H1 (cell line): ENCODE data around the gene SULF2. TPM values are rescaled to one million over a fixed set of nuclear protein-coding genes. Genes with fewer than 3 reads are reported as not detected.

ENCODE experiments used
- CTCF ChIA-PET: fragments of 300-600 bp; sonication (Branson Sonifier 250); formaldehyde crosslinking; loops from one replicate; lab custom pipeline; 2021; ENCODE audit not compliant: partially characterized antibody; lab: Charles Lee
- POLR2A ChIA-PET: fragments of 300-600 bp; sonication (Branson Sonifier 250); formaldehyde crosslinking; loops from one replicate; lab custom pipeline; 2021; ENCODE audit warnings: inconsistent platforms; ENCODE audit not compliant: partially characterized antibody; lab: Charles Lee
- DNase-seq, 2 experiments: peaks; one replicate each; pipeline versions ENCODE4 v3.0.0 to v3.0.0-alpha.2; 2010 to 2022; ENCODE audit warnings: low spot score in 2 of 2, low read depth in 1 of 2, mixed read lengths in 1 of 2
- FAIRE-seq: peaks from 2 replicates; lab custom pipeline; 2011; peaks lifted over from hg19 to GRCh38; lab: Jason Lieb, UNC
- H2AFZ ChIP-seq: 2 replicates; pipeline ENCODE4 v1.8.1; 2012; ENCODE audit warnings: low read length, inconsistent platforms
- H2AK5ac ChIP-seq: 2 replicates; pipeline ENCODE4 v1.6.1; 2013; ENCODE audit warnings: low read depth, low read length
- H2BK120ac ChIP-seq: replicated peaks from 2 replicates; pipeline ENCODE3; 2013; ENCODE audit warnings: low read depth, low read length, inconsistent platforms
- H2BK12ac ChIP-seq: 2 replicates; pipeline ENCODE4 v1.6.1; 2013; ENCODE audit warnings: low read depth, low read length
- H2BK15ac ChIP-seq: 2 replicates; pipeline ENCODE4 v1.6.1; 2013; ENCODE audit warnings: low read length
- H2BK20ac ChIP-seq: 2 replicates; pipeline ENCODE4 v1.6.1; 2013; ENCODE audit warnings: low read length
- H2BK5ac ChIP-seq: 2 replicates; pipeline ENCODE4 v1.6.1; 2013; ENCODE audit warnings: low read depth, low read length
- H3K14ac ChIP-seq: 2 replicates; pipeline ENCODE4 v1.6.1; 2013; ENCODE audit warnings: inconsistent platforms; ENCODE audit not compliant: insufficient read length
- H3K18ac ChIP-seq: 2 replicates; pipeline ENCODE4 v1.6.1; 2013; ENCODE audit warnings: low read length; ENCODE audit errors: extremely low read depth
- H3K23ac ChIP-seq: 2 replicates; pipeline ENCODE4 v1.6.1; 2013; ENCODE audit warnings: inconsistent platforms; ENCODE audit not compliant: insufficient read length
- H3K23me2 ChIP-seq: 2 replicates; pipeline ENCODE4 v1.6.1; 2013; ENCODE audit warnings: low read depth, low read length
- H3K27ac ChIP-seq: 2 replicates; pipeline ENCODE4 v1.6.1; 2011; ENCODE audit warnings: low read depth, low read length, inconsistent platforms
- H3K27me3 ChIP-seq, 4 experiments: replicated peaks in 1 of 4; 1 replicate in 1 of 4; 2 replicates in 3 of 4; pipeline versions ENCODE4 v1.6.1 to v1.8.1; 2011 to 2013; ENCODE audit warnings: low read length in 3 of 4, mild to moderate bottlenecking in 3 of 4, inconsistent platforms in 2 of 4, mixed read lengths in 2 of 4, moderate library complexity in 1 of 4; ENCODE audit not compliant: control insufficient read depth in 3 of 4, insufficient read depth in 3 of 4; ENCODE audit errors: extremely low read depth in 1 of 4
- H3K36me3 ChIP-seq, 4 experiments: 2 replicates each; pipeline versions ENCODE4 v1.6.1 to v1.8.1; 2011 to 2013; ENCODE audit warnings: mild to moderate bottlenecking in 4 of 4, low read length in 3 of 4, moderate library complexity in 2 of 4, control low read depth in 1 of 4, inconsistent platforms in 1 of 4; ENCODE audit not compliant: insufficient read depth in 4 of 4, control insufficient read depth in 2 of 4
- H3K4ac ChIP-seq: replicated peaks from 2 replicates; pipeline ENCODE3; 2013; ENCODE audit warnings: low read length, low read depth, mixed read lengths, inconsistent platforms; ENCODE audit not compliant: insufficient read length
- H3K4me1 ChIP-seq, 4 experiments: replicated peaks in 1 of 4; 1 replicate in 1 of 4; 2 replicates in 3 of 4; pipeline versions ENCODE4 v1.6.1 to v1.8.1; 2011 to 2013; ENCODE audit warnings: low read length in 3 of 4, inconsistent platforms in 2 of 4, mixed read lengths in 1 of 4; ENCODE audit not compliant: insufficient read depth in 4 of 4, control insufficient read depth in 3 of 4
- H3K4me2 ChIP-seq, 2 experiments: 2 replicates each; pipeline versions ENCODE4 v1.6.1 to v1.8.1; 2011 to 2013; ENCODE audit warnings: low read depth in 2 of 2, low read length in 2 of 2, control low read depth in 1 of 2, inconsistent platforms in 1 of 2, mild to moderate bottlenecking in 1 of 2; ENCODE audit not compliant: insufficient read depth in 1 of 2
- H3K4me3 ChIP-seq, 4 experiments: fragments of 200-600, 300-600 bp in 1 of 4; sonication (generic), shearing (Covaris generic), sonication (Bioruptor Twin) in 1 of 4; 2 replicates each; pipeline versions ENCODE4 v1.5.1 to v1.8.1; 2011 to 2016; ENCODE audit warnings: low read length in 4 of 4, low read depth in 3 of 4, control low read depth in 2 of 4, inconsistent platforms in 2 of 4, mild to moderate bottlenecking in 2 of 4, mixed read lengths in 1 of 4, moderate library complexity in 1 of 4; ENCODE audit not compliant: insufficient read depth in 2 of 4; ENCODE audit errors: extremely low read depth in 1 of 4
- H3K56ac ChIP-seq: replicated peaks from 2 replicates; pipeline ENCODE3; 2013; ENCODE audit warnings: low read depth, mild to moderate bottlenecking, mixed read lengths, low read length, inconsistent platforms; ENCODE audit not compliant: insufficient read length
- H3K79me1 ChIP-seq: 2 replicates; pipeline ENCODE4 v1.6.1; 2013; ENCODE audit warnings: low read depth, low read length, control low read depth
- H3K79me2 ChIP-seq, 2 experiments: 2 replicates each; pipeline versions ENCODE4 v1.6.1 to v1.8.1; 2012 to 2013; ENCODE audit warnings: low read length in 2 of 2, mild to moderate bottlenecking in 2 of 2, inconsistent platforms in 1 of 2; ENCODE audit not compliant: insufficient read depth in 2 of 2, control insufficient read depth in 1 of 2
- H3K9ac ChIP-seq, 4 experiments: replicated peaks in 1 of 4; 1 replicate in 1 of 4; 2 replicates in 3 of 4; pipeline versions ENCODE4 v1.6.1 to v1.8.1; 2011 to 2013; ENCODE audit warnings: low read depth in 3 of 4, low read length in 3 of 4, control low read depth in 2 of 4, mild to moderate bottlenecking in 2 of 4, moderate library complexity in 2 of 4, inconsistent platforms in 1 of 4; ENCODE audit errors: extremely low read depth in 1 of 4
- H3K9me3 ChIP-seq, 2 experiments: 2 replicates each; pipeline versions ENCODE4 v1.6.1 to v1.8.1; 2012 to 2013; ENCODE audit warnings: mild to moderate bottlenecking in 2 of 2, moderate library complexity in 2 of 2, control low read depth in 1 of 2, inconsistent platforms in 1 of 2, low read depth in 1 of 2, low read length in 1 of 2, mixed read lengths in 1 of 2; ENCODE audit not compliant: insufficient read depth in 2 of 2
- H4K20me1 ChIP-seq, 2 experiments: replicated peaks in 1 of 2; 2 replicates each; pipeline versions ENCODE3 to v1.8.1; 2011 to 2013; ENCODE audit warnings: inconsistent platforms in 2 of 2, low read length in 2 of 2, mild to moderate bottlenecking in 1 of 2; ENCODE audit not compliant: insufficient read depth in 2 of 2, control insufficient read depth in 1 of 2
- H4K5ac ChIP-seq: 2 replicates; pipeline ENCODE4 v1.6.1; 2013; ENCODE audit warnings: low read length, low read depth, mixed read lengths, inconsistent platforms; ENCODE audit not compliant: insufficient read length
- H4K8ac ChIP-seq: 2 replicates; pipeline ENCODE4 v1.8.0; 2013; ENCODE audit warnings: mild to moderate bottlenecking, moderate library complexity, low read length, inconsistent platforms; ENCODE audit not compliant: insufficient read depth; ENCODE audit errors: extremely low read depth
- H4K91ac ChIP-seq: replicated peaks from 2 replicates; pipeline ENCODE3; 2013; ENCODE audit warnings: low read length, mixed read lengths, inconsistent platforms; ENCODE audit not compliant: insufficient read length
- ATF2 ChIP-seq: IDR thresholded peaks from 2 replicates; pipeline ENCODE4 v1.6.1; 2012; ENCODE audit warnings: low read length, inconsistent platforms
- KDM5A ChIP-seq: fragments of 200-600 bp; IDR thresholded peaks from 2 replicates; pipeline ENCODE4 v1.7.1; 2012; ENCODE audit warnings: mild to moderate bottlenecking, low read length, inconsistent platforms, mixed read lengths
- RBBP5 ChIP-seq: IDR thresholded peaks from 2 replicates; pipeline ENCODE4 v1.7.1; 2012; ENCODE audit warnings: low read depth, mild to moderate bottlenecking, inconsistent platforms, low read length, moderate library complexity, borderline replicate concordance
- RNF2 ChIP-seq: fragments of 200-900, 300-1000 bp; sonication (generic); IDR thresholded peaks from 2 replicates; pipeline ENCODE4 v1.7.1; 2016; ENCODE audit warnings: borderline replicate concordance, low read depth, mild to moderate bottlenecking, antibody characterized with exemption, low read length; ENCODE audit not compliant: poor library complexity, severe bottlenecking; ENCODE audit errors: missing control alignments
- SAP30 ChIP-seq: fragments of 300-600 bp; sonication (generic); IDR thresholded peaks from 2 replicates; pipeline ENCODE4 v1.7.1; 2012; ENCODE audit warnings: low read length, moderate library complexity, mild to moderate bottlenecking, inconsistent platforms; ENCODE audit not compliant: insufficient read depth, insufficient replicate concordance
- SP2 ChIP-seq: IDR thresholded peaks from 2 replicates; pipeline ENCODE4 v1.6.1; 2012; ENCODE audit warnings: mild to moderate bottlenecking, low read length, inconsistent platforms
- TAF1 ChIP-seq: IDR thresholded peaks from 2 replicates; pipeline ENCODE4 v1.6.1; 2011; ENCODE audit warnings: mild to moderate bottlenecking, low read depth, low read length
- USF2 ChIP-seq: IDR thresholded peaks from 2 replicates; pipeline ENCODE4 v1.6.1; 2011; ENCODE audit warnings: low read length, improper control_type of control experiment
- WGBS, 2 experiments: shearing (Covaris generic) in 1 of 2; methylation state at CpG; one replicate each; pipeline versions ENCODE4 v1.1.6 to v1.1.7; 2013 to 2015; ENCODE audit warnings: low lambda C conversion rate in 2 of 2, mixed read lengths in 2 of 2, inconsistent platforms in 1 of 2, low coverage in 1 of 2, missing lambda C conversion rate in 1 of 2; ENCODE audit not compliant: insufficient replicate concordance in 2 of 2, insufficient coverage in 1 of 2, insufficient read length in 1 of 2; ENCODE audit errors: extremely low coverage in 1 of 2, missing lambda C conversion rate in 1 of 2; 5-methylcytosine and 5-hydroxymethylcytosine counted together
- polyA plus RNA-seq, 7 experiments: library from polyadenylated mRNA; depleted of rRNA in 3 of 7; stranded (reverse) in 5 of 7; unstranded in 2 of 7; fragments of >200 nt in 5 of 7; fragments of 200-250 nt in 2 of 7; gene quantifications; 1 replicate in 5 of 7; 2 replicates in 1 of 7; 4 replicates in 1 of 7; pipeline versions ENCODE4 v1.2.1 to v1.2.3, GENCODE V29; 2011 to 2013; ENCODE audit warnings: missing spikeins in 2 of 7, mixed read lengths in 2 of 7
- total RNA-seq: library from RNA; stranded (reverse); fragmentation: NEBNext Ultra II Directional; extraction: Animal tissue kit (Norgen Biotek cat#: 25700); gene quantifications from 2 replicates; pipeline ENCODE4 v1.2.1, GENCODE V29; 2021

Gene SULF2
- total and polyA plus RNA-seq, 2 of the 8 experiments (the other 6 are each of a cell fraction or from before 2014, with no cell fraction given): 15.7 to 28.2 TPM

GRCh38 chr20:47780720-47781389 is 4.4 kb downstream of the SULF2 start:
- Histone ChIP-seq H4K20me1 (no peaks in the 10 kb centered on the region), H2BK5ac (no peak overlapping the region), H3K9ac (no peak overlapping the region), H3K4me1 (peaks cover 0 to 6% (median 2%) of the 10 kb centered on the region in 4 experiments; a peak in 4 of 7 replicates), H3K18ac (no peak overlapping the region), H2AK5ac (no peak overlapping the region), H4K91ac (no peak overlapping the region), H3K23ac (no peak overlapping the region), H3K36me3 (no peaks in the 10 kb centered on the region), H3K14ac (no peak overlapping the region), H4K5ac (no peak overlapping the region), H3K23me2 (peaks cover 9% of the 10 kb centered on the region), H3K79me2 (no peaks in the 10 kb centered on the region), H2BK20ac (no peak overlapping the region), H2BK12ac (no peak overlapping the region), H2BK120ac (no peak overlapping the region), H3K4me2 (no peak overlapping the region), H3K56ac (no peak overlapping the region), H3K9me3 (no peaks in the 10 kb centered on the region), H3K79me1 (no peaks in the 10 kb centered on the region), H2BK15ac (no peak overlapping the region), H3K4me3 (no peak overlapping the region), H3K27me3 (peaks cover 2 to 24% (median 18%) of the 10 kb centered on the region in 4 experiments), H2AFZ (no peak overlapping the region), H3K4ac (no peak overlapping the region), H3K27ac (no peak overlapping the region), H4K8ac (no peak overlapping the region)
- WGBS, 2 experiments: 86% methylated on average over 10 of the region's 10 CpGs; no CpG with 5 or more reads in 1 of the 2 experiments
- FAIRE-seq: no peak
- CTCF ChIA-PET: interaction anchor here (1.1 to 2.0 kb wide), 4 partner anchors 14 to 840 kb away, joined by 3 to 9 read pairs (median 3); no protein-coding TSS in a partner anchor
- DNase-seq: no peak
- POLR2A ChIA-PET: no interaction called here
- TF ChIP-seq KDM5A (no peak), TAF1 (no peak), USF2 (no peak), RBBP5 (no peak), ATF2 (no peak), SAP30 (no peak), SP2 (no peak), RNF2 (no peak)
